ENCODE measurements around the gene FOXF1.

- TF ChIP-seq ZNF133 (CRISPR knock-in tag; IDR thresholded peaks at IDR 0.05): no peak
- no peak for TF ChIP-seq ELK1 (CRISPR knock-in tag; IDR thresholded peaks at IDR 0.05)
Measured at GRCh38 chr16:86464044-86464443, 46.3 kb upstream of the FOXF1 start.

All from K562 (cell line).